Stimulated activated CD4-positive, alpha-beta T cell treated with anti-CD3 and anti-CD28 coated beads, Interleukin-4, amount 100 ng/mL, for 4 hours (primary cell): Measurements from ENCODE around the gene ITGA2.
"Not testable (repeated sequence)": the region's sequence is repeated elsewhere in the genome, so short reads cannot be mapped to it uniquely, and the experiment has no call there.

Experiments
- DNase-seq, 2 experiments: peaks; one replicate each; pipeline ENCODE4 v3.0.0-alpha.2; 2020

Gene ITGA2

GRCh38 chr5:53109443-53110127 lies 120.4 kb downstream of the ITGA2 start, which contains the start of gene MOCS2:
Gene MOCS2 (minus strand): TSS chr5:53109757. CDS start chr5:53107174, 2,583 bp downstream.
- peak; percentile 89 to 90 for DNase-seq

- DNase-seq, result no peak
These were observed 121.0 kb downstream of the ITGA2 start for GRCh38 chr5:53110156-53110555.

- DNase-seq, result no peak
These were observed 122.0 kb downstream of the ITGA2 start for GRCh38 chr5:53111139-53111538.

GRCh38 chr5:53112307-53112706 lies 123.2 kb downstream of the ITGA2 start:
- DNase-seq, result not testable (repeated sequence)

- no peak for DNase-seq
These were observed 123.8 kb downstream of the ITGA2 start for GRCh38 chr5:53112909-53113308.

- no peak for DNase-seq
These were observed 124.8 kb downstream of the ITGA2 start for GRCh38 chr5:53113947-53114346.

GRCh38 chr5:53114988-53115387 lies 125.8 kb downstream of the ITGA2 start:
- DNase-seq, result no peak

GRCh38 chr5:53116597-53116996 lies 127.4 kb downstream of the ITGA2 start:
- DNase-seq, result no peak

- no peak for DNase-seq
These were observed 129.7 kb downstream of the ITGA2 start for GRCh38 chr5:53118879-53119278.

- no peak for DNase-seq
These were observed 131.0 kb downstream of the ITGA2 start for GRCh38 chr5:53120165-53120564.

- no peak for DNase-seq
These were observed 134.6 kb downstream of the ITGA2 start for GRCh38 chr5:53123702-53124101.

- no peak for DNase-seq
These were observed 137.4 kb downstream of the ITGA2 start for GRCh38 chr5:53126521-53126920.

- no peak for DNase-seq
These were observed 138.0 kb downstream of the ITGA2 start for GRCh38 chr5:53127107-53127506.

- DNase-seq, result no peak
These were observed 139.3 kb downstream of the ITGA2 start for GRCh38 chr5:53128481-53128880.

GRCh38 chr5:53130266-53130665 lies 141.1 kb downstream of the ITGA2 start:
- DNase-seq, result no peak

GRCh38 chr5:53133020-53133419 lies 143.9 kb downstream of the ITGA2 start:
- DNase-seq, result no peak
